OCI-LY3 (cell line): ENCODE measurements around the gene MXRA5.
"Not testable (repeated sequence)": the region's sequence is repeated elsewhere in the genome, so short reads cannot be mapped to it uniquely, and the experiment has no call there.

Experiments
- H2AFZ ChIP-seq: fragments of 200-600, 300-600 bp; shearing (Covaris generic); 2 replicates; pipeline ENCODE4 v1.6.0; 2014; ENCODE audit warnings: antibody characterized with exemption, low read depth, low read length
- H3K27ac ChIP-seq: fragments of 200-600, 300-600 bp; sonication (generic); 2 replicates; pipeline ENCODE4 v1.5.1; 2014; ENCODE audit warnings: mild to moderate bottlenecking, low read length, moderate library complexity, mixed read lengths
- H3K27me3 ChIP-seq: fragments of 200-600, 300-600 bp; sonication (generic); 2 replicates; pipeline ENCODE4 v1.6.1; 2014; ENCODE audit warnings: low read depth, low read length, mixed read lengths
- H3K36me3 ChIP-seq: fragments of 200-600, 300-600 bp; sonication (generic); replicated peaks from 2 replicates; pipeline ENCODE3; 2014; ENCODE audit warnings: low read depth, low read length, mixed read lengths
- H3K4me1 ChIP-seq: fragments of 300-600, 200-600 bp; sonication (generic); 2 replicates; pipeline ENCODE4 v1.6.1; 2014; ENCODE audit warnings: low read length, mixed read lengths
- H3K4me2 ChIP-seq: fragments of 200-600, 300-600 bp; sonication (generic); 2 replicates; pipeline ENCODE4 v1.6.1; 2014; ENCODE audit warnings: low read length, mixed read lengths
- H3K4me3 ChIP-seq: fragments of 300-600, 200-600 bp; sonication (generic); 2 replicates; pipeline ENCODE4 v1.5.1; 2014; ENCODE audit warnings: antibody characterized with exemption, mild to moderate bottlenecking, low read length, moderate library complexity
- H3K79me2 ChIP-seq: fragments of 300-600, 200-600 bp; shearing (Covaris generic); 2 replicates; pipeline ENCODE4 v1.6.1; 2014; ENCODE audit warnings: mild to moderate bottlenecking, low read length, mixed read lengths
- H3K9ac ChIP-seq: fragments of 300-600, 200-600 bp; shearing (Covaris generic); 2 replicates; pipeline ENCODE4 v1.6.0; 2014; ENCODE audit warnings: mild to moderate bottlenecking, low read length, moderate library complexity
- H3K9me3 ChIP-seq: fragments of 200-600, 300-600 bp; shearing (Covaris generic); 2 replicates; pipeline ENCODE4 v1.6.1; 2014; ENCODE audit warnings: low read length, mixed read lengths; ENCODE audit not compliant: insufficient read depth
- H4K20me1 ChIP-seq: fragments of 200-600, 300-600 bp; sonication (generic); 2 replicates; pipeline ENCODE4 v1.6.1; 2016; ENCODE audit warnings: low read length, mixed read lengths; ENCODE audit not compliant: insufficient read depth
- CTCF ChIP-seq: fragments of 200-600, 300-600 bp; sonication (generic); IDR thresholded peaks from 2 replicates; pipeline ENCODE4 v1.5.1; 2014; ENCODE audit warnings: antibody characterized with exemption, low read length, low read depth
- EZH2phosphoT487 ChIP-seq: fragments of 200-600 bp; shearing (Covaris generic); IDR thresholded peaks from 2 replicates; pipeline ENCODE4 v1.6.1; 2018; ENCODE audit warnings: antibody characterized with exemption, mixed run types, low read depth

The MXRA5 gene

GRCh38 chrX:3351276-3351675 lies 4.8 kb upstream of the MXRA5 start:
- Histone ChIP-seq H2AFZ (no peak overlapping the region), H3K27ac (no peak overlapping the region), H3K36me3 (no peaks in the 10 kb centered on the region), H3K79me2 (no peaks in the 10 kb centered on the region), H3K4me2 (no peak overlapping the region), H3K27me3 (no peaks in the 10 kb centered on the region), H3K9ac (no peak overlapping the region), H4K20me1 (no peaks in the 10 kb centered on the region), H3K4me3 (no peak overlapping the region), H3K4me1 (no peaks in the 10 kb centered on the region), H3K9me3 (no peaks in the 10 kb centered on the region)
- TF ChIP-seq EZH2phosphoT487 (no peak), CTCF (no peak)

- Histone ChIP-seq H3K9ac (no peak overlapping the region), H3K79me2 (no peaks in the 10 kb centered on the region), H3K4me2 (no peak overlapping the region), H3K27me3 (no peaks in the 10 kb centered on the region), H3K4me1 (no peaks in the 10 kb centered on the region), H4K20me1 (no peaks in the 10 kb centered on the region), H2AFZ (no peak overlapping the region), H3K27ac (no peak overlapping the region), H3K4me3 (no peak overlapping the region), H3K9me3 (no peaks in the 10 kb centered on the region), H3K36me3 (no peaks in the 10 kb centered on the region)
- TF ChIP-seq EZH2phosphoT487 (no peak), CTCF (no peak)
Measured at GRCh38 chrX:3348191-3348590, 1.7 kb upstream of the MXRA5 start.

- no peak overlapping the region for H2AFZ ChIP-seq
- no peak overlapping the region for H3K27ac ChIP-seq
- TF ChIP-seq EZH2phosphoT487, result no peak
- no peak for TF ChIP-seq CTCF
- no peaks in the 10 kb centered on the region for H3K36me3 ChIP-seq
- H3K27me3 ChIP-seq, result no peaks in the 10 kb centered on the region
- no peaks in the 10 kb centered on the region for H3K9me3 ChIP-seq
- no peaks in the 10 kb centered on the region for H4K20me1 ChIP-seq
- H3K9ac ChIP-seq, result no peak overlapping the region
- no peak overlapping the region for H3K4me2 ChIP-seq
- H3K79me2 ChIP-seq, result no peaks in the 10 kb centered on the region
- H3K4me1 ChIP-seq, result no peaks in the 10 kb centered on the region
- no peak overlapping the region for H3K4me3 ChIP-seq
Measured at GRCh38 chrX:3345281-3346191, 916 bp downstream of the MXRA5 start.

- not testable (repeated sequence) for H3K4me3 ChIP-seq, H3K4me1 ChIP-seq, H3K27me3 ChIP-seq, H3K79me2 ChIP-seq, H3K27ac ChIP-seq, H4K20me1 ChIP-seq, H3K4me2 ChIP-seq, H3K36me3 ChIP-seq, H3K9ac ChIP-seq, H2AFZ ChIP-seq, H3K9me3 ChIP-seq
Measured at GRCh38 chrX:3343569-3343968, 2.9 kb downstream of the MXRA5 start.
